CD1c-positive myeloid dendritic cell (primary cell): ENCODE measurements around the gene SPATA9.

Source experiments
- DNase-seq: peaks from one replicate; pipeline ENCODE4 v3.0.0-alpha.2; 2016; ENCODE audit errors: extremely low spot score

Gene SPATA9

GRCh38 chr5:95682891-95683290 is at the start of gene SPATA9:
Gene SPATA9 (minus strand): TSS chr5:95682991. CDS start chr5:95682854, 137 bp downstream.
- no peak for DNase-seq

DNA sequence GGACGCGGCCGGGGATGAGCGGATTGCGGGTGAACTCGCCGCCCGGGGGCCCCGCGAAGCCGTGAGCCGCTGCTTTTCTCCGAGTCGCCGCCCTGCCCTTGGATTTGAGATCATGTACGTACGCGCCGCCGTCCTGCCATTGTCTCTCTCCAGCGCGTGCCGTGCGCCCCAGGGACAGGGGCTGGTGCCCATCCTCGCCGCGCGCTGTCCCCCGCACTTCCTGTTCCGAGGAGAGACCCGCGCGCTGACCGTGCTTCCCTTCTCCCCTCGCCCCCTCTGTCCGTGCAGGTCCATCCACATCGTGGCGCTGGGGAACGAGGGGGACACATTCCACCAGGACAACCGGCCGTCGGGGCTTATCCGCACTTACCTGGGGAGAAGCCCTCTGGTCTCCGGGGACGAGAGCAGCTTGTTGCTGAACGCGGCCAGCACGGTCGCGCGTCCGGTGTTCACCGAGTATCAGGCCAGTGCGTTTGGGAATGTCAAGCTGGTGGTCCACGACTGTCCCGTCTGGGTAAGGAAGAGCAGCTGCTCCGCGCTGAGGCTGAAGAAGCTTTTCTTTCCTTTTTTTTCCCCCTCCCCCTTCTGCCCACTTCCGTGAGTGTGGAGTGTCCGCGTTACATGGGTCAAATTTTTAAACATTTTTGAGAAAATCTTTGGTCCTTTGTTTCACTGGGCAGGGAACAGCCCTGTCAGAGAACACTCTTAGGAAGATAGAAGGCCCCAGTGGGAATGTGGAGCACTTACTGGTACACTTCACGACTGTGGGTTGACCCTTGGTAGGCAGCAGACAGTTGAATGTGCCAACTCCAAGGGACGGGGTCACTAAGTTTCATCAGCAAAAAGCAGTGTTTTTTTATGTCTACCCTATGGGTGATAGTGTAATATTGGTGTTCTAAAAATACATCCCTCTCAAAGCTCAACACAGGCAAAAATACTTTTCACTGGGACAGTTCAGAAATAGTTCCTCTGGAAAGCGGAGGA is 49.1 kb upstream of the SPATA9 start:
- DNase-seq = peak; percentile 49

DNA sequence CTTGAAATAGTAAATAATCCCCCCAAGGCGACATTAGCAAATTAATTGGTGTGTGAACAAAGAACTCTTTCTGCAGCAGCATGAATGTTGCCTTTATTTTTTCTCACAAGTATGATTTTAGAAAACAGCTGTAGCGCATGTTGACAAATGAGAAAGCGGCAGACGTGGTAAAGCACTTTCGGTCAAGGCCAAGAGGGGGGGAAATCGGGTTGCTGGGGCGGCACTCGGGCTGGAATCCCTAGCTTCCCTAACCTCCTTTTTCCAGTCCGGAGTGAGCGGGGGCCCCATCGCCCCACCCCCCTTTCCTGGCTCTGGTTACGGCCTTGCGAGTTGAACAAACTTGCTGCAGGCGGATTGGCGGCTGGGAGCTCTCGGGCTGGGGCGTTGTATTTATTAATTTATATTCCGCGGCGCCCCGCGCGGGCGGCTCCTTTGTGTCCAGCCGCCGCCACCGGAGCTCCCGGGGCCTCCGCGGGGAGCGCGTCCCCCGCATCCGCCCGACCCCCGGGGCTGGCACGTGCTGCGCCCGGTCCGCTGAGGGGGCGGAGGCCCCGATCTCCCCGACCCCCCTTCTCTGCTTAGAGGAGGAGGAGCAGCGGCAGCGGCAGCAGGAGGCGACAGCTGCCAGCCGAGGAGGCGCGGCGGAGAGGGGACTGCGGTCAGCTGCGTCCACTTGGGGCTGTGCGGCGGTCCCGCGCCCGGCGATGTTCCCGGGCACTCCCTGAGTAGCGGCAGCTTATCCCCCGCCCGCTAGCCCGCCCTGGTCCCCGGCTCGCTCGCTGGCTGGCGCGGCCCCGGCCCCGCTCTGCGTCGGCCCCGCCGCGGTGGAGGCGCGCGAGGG is 48.2 kb upstream of the SPATA9 start, which contains the start of gene RHOBTB3:
Gene RHOBTB3, plus strand, starts transcription at position 607 of the 841 bp plus-strand sequence. CDS start 347 bp downstream, outside the sequence.
- DNase-seq = peak; percentile 57

DNA sequence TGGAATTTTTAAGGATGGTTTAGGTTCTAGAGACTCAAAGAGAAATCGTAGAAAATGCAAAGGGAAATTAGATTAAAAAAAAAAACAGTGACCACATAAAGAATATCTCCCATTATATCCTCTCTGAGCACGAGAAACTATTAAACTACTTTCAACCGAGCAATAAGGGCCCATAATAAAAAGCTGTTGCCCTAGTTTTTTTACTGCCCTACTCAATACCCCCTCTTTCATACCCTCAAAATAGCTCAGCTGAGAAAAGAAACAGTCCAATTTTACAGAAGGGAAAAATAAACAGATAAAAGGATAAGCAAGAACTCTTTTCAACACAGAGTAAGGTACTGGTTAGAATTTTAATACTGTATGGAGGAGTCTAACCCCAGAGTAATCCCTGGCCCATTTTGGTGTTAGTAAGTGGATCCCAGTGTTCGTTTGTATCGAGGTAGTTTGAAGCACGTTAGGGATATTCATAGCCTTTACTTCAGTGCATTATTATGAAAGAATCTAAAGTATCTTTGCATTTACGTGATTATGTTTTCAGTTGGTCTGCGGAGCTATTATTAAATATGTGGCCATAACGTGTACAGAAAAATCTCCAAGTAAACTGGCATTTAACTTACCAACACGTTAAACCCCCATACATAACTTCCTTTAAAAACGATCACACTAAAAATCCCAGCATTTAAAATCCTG is 47.4 kb upstream of the SPATA9 start:
- DNase-seq = no peak

DNA sequence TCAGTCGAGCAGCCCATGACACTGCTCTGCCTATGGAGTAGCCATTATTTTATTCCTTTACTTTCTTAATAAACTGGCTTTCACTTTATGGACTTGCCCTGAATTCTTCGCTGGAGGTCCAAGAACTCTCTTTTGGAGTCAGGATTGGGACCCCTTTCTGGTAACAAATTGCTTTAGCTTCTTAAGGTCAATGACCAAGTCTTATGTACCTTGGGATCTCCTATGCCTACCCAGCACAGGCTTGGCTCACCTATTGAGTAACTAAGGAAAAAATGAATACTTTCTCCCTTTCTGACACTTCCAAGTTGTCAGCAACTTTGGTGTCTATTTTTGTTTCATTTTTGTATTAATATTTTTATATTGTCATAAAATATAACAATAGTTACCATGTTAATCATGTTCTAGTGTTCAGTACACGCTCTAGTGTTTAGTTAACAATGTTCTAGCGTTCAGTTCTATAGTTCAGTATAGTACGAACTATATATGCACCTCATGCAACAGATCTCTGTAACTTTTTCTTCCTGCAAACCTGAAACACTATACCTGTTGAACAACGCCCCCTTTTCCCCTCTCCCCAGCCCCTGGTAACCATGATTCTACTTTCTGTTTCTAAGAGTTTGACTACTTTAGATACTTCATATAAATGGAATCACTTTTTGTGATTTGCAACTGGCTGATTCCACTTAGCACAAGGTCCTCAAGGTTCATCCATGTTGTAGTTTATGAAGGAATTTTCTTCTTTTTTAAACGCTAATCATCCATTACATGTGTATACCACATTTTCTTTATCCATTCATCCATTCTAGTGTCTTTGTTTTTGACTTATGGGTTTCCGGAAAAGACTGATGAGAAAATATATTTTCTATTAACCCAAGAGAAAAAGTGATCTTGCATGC is 46.6 kb upstream of the SPATA9 start:
- DNase-seq = no peak

DNA sequence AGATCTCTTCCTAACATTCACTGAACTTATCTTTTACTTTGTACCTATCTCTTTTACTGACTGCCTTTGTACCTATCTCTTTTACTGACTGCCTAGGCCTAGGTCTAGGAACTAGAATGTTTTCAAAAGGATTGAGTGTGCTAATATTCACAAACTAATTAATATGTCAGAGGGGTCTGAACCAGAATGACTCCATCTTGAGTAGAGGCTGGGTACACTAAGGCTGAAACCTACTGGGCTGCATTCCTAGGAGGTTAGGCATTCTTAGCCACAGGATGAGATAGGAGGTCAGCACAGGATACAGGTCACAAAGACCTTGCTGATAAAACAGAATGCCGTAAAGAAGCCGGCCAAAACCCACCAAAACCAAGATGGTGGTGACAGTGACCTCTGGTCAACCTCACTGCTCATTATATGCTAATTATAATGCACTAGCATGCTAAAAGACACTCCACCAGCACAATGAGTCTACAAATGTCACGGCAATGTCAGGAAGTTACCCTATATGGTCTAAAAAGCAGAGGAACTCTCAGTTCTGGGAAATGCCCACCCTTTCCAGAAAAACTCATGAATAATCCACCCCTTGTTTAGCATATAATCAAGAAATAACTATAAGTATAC is 45.8 kb upstream of the SPATA9 start:
- DNase-seq = peak; percentile 38

GRCh38 chr5:95727764-95728191 is 45.0 kb upstream of the SPATA9 start:
- DNase-seq = no peak

- peak; percentile 8 for DNase-seq
These were observed 44.3 kb upstream of the SPATA9 start for GRCh38 chr5:95726811-95727763.

DNA sequence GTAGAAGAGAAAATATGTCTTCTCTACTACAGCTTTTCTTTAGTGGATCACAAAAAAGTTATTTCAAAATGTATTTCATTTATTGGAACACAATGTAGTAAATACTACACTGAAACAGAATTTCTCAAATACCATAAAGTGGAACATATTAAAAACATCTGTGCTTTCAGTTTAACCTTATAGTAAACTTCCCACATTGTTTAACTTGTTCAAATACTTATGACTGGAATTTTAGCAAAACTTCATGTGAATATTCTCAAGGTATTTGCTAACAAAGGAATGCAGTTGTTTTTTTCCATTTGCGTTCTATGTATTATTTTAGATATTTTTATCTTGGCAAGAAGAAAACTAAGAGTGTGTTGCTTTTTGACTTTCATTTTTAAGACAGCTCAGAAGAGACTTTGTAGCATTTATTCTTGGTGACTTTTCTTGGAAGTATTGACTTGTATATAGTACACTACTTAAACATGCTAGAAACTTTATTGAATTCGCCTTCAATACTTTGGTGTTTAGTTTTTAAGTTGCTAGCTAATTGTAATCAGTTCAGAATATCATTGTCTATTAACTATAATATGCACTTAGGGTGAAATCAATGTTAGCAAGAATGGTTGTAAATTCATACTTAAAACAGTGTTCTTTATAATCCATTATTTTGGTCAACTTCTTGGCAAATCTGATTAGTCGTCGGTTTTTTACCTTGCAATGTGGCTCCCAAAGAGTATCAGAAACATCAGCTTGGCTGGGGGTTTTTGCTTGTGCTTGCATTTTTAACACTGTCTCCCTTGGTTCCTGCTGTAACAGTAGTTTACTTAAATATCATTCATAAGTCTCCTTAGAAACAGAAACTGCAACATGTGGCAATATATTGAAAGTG is 43.4 kb upstream of the SPATA9 start:
- no peak for DNase-seq

DNA sequence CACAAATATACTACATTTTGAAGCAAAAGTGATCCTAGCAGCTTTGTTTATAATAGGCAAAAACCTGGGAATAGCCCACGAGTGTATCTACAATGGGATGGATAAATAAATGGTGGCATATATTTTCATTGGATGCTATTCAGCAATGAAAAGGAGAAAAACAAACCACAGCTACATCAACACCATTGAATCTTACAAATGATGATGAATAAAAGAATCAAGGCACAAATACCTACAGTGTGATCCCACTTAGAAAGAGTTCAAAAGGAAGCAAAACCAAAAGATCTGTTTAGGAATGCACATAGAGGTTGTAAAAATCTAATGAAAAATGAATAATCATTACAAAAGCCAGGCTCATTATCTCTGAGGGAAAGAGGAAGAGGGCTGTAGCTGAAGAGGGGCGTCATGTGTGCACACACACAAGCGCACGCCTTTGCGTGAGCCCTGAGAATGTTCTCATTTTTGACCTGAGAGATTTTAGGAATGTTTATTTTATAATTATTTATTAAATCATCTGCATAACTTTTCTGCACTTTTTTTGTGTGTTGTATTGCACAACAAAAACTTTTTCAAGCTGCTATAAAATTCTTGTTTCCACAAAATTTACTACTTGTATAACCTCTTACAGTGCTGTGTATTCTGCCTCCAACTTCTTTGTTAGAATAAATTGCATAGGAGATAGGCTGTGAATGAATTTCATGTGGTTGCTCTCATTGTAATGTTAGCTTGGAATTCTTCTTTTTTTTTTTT is 42.5 kb upstream of the SPATA9 start:
- peak; percentile 28 for DNase-seq

DNA sequence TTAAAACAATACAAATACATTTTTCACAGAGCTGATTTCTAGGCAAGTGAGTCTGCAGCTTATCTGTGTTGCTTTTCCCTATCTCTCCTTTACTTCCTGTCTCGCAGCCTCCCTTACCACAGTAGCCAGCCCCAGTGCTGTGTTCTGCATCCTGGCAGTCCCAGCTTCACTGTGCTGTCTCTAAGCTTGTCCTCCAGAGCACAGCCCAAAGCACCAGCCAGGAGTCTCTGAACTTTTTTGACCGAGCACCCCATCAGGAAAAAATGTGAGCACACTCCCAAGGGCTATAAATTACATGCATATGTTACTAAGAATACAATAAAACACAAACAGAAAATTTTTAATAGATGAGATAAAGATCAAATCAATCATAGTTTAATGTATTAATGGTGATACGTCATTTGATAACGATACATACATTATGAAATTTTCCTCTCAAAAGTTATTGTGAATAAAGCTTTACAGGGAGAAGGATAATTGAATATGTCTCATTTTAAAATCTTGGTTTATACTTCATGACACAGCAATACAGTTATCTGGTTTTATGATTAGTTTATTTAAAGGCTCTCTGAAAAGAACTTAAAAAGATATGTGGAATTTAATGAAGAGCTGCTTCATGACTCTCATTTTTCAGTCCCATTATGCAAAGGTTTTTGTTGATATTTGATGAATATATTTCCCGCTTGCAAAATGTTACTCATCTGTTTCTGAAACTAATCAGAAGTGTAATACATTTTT is 41.0 kb upstream of the SPATA9 start:
- no peak for DNase-seq

DNA sequence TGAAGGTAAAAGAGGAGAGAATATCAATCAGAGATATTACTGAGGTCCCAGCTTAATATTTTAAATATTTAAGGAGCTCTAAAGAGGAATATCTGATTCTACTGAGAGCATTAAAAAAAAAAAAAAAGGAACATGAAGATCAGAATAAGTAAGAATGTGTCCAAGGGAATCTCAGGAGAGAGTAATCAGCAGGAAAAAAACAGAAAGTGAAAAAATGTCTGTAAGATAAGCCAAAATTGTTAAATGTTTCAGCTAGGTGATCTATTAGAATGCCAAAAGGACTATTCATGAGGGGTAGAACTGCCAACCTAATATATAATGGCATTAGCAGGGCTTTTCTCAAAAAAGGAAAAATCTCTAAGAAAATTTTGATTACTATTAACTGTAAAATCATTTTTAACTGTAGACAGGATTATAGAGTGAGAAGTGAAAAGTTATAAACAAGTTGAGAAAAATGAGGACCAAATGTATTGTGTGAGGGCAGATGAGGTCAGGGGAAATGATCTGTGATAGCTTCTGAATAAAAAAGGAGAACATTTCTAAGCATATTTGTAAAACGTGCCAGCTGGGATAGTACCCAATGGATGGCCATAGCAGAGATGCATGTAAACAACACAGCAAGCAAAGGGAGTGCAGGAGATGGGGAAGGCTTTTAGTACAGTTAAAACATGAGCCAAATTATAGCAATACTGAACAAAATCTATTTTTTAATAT is 38.9 kb upstream of the SPATA9 start:
- DNase-seq = no peak

DNA sequence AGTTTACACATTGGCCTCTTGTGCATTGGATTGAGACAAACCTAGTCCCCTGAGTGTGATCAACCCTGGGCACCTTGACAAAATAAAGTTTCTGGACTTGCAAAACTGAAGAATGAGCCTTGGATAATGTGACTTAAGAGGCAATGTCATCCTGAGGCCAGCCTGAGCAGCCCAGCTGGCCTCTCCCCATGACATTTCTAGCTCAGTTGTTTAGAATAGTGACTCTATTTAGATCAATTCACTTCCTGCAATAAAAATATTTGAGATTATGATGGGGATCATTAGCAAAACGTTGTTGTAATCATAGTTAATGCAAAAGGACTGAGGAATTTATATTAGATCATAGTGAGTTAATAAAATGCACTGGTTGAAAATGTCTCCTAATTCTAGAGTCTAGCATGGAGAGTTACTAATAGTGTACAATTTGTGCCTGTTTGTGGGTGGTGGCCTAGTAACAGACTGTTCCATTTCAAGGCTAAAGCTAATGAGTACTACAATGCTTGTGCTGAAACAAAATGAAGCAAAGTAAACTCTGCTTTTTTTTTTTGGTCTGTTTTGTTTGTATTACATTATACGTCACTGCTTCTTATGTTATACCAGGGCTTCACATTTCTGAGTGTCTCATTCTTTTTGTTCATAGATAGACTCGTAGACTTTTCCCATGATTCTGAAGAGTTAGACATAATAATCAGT is 37.4 kb upstream of the SPATA9 start:
- no peak for DNase-seq

DNA sequence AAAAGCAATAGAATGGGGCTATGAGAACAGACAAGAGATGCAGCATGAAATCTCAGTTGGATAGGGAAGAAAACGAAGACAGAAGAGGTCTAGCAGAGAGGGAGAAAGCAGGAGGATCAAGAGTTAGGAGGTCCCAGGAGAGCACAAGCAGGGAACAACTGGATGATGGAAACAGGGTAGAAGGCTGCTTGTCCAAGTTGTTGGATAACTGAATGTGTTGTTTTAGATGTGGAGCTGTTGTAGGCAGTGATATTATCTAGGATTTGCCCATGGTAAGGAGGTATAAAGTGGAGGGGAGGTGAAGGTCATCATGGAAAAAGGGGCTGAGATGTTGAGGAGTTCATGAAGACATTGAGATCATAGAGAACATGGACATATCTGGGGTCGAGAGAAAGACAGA is 35.9 kb upstream of the SPATA9 start:
- DNase-seq = no peak

DNA sequence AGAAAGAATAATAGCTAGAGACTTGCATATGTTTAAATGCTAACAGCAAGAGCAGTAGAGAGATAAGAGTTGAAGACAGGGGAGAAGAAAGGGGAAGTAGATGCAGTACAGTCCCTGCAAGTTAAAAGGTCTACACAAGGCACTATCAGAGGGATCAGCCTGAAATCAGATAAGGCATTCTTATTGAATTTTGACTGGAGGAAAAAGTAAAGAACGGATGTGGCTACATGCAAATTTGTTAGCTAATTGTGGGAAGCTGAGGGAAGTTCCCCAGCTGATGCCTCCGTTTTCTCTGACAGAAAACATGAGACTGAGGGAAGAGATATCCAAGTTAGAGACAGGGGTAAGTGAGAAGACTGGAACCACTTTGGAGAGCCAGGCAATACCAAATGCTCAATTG is 35.4 kb upstream of the SPATA9 start:
- peak; percentile 17 for DNase-seq
